HG03175 (cell line): ENCODE measurements around the gene GPX4.

Experiments used
- ATAC-seq: cut with Tn5 transposase; IDR thresholded peaks from one replicate; pipeline ENCODE4 v1.9.1; 2021; ENCODE audit warnings: mild to moderate bottlenecking, moderate library complexity; ENCODE audit not compliant: unreplicated experiment

GPX4 gene

GRCh38 chr19:1084024-1084868 lies 19.5 kb upstream of the GPX4 start:
- ATAC-seq: no peak

GRCh38 chr19:1085053-1085658 lies 18.6 kb upstream of the GPX4 start:
- no peak for ATAC-seq

GRCh38 chr19:1085676-1086442 lies 17.9 kb upstream of the GPX4 start:
- ATAC-seq: no peak

- no peak for ATAC-seq
Observed at GRCh38 chr19:1086613-1087012, 17.2 kb upstream of the GPX4 start.

- ATAC-seq: no peak
Observed at GRCh38 chr19:1087813-1088415, 15.9 kb upstream of the GPX4 start.

GRCh38 chr19:1088416-1089010 lies 15.3 kb upstream of the GPX4 start:
- ATAC-seq: no peak

- no peak for ATAC-seq
Observed at GRCh38 chr19:1089126-1089771, 14.5 kb upstream of the GPX4 start.

- ATAC-seq: no peak
Observed at GRCh38 chr19:1089891-1090290, 13.9 kb upstream of the GPX4 start.

GRCh38 chr19:1090731-1091543 lies 12.9 kb upstream of the GPX4 start:
- ATAC-seq: no peak

- ATAC-seq: no peak
Observed at GRCh38 chr19:1091544-1092175, 12.1 kb upstream of the GPX4 start.

GRCh38 chr19:1093330-1093729 lies 10.5 kb upstream of the GPX4 start:
- ATAC-seq: no peak

GRCh38 chr19:1093811-1094553 lies 9.8 kb upstream of the GPX4 start:
- ATAC-seq: no peak

- ATAC-seq: no peak
Observed at GRCh38 chr19:1094655-1094977, 9.2 kb upstream of the GPX4 start.

GRCh38 chr19:1094978-1095701 lies 8.7 kb upstream of the GPX4 start, which contains the start of gene POLR2E:
POLR2E (minus strand) TSS chr19:1095375; CDS start chr19:1095315, 60 bp downstream.
- ATAC-seq: peak; percentile 85

GRCh38 chr19:1097810-1098176 lies 6.0 kb upstream of the GPX4 start:
- no peak for ATAC-seq

GRCh38 chr19:1098177-1099051 lies 5.4 kb upstream of the GPX4 start:
- no peak for ATAC-seq

GRCh38 chr19:1101337-1101698 lies 2.5 kb upstream of the GPX4 start:
- ATAC-seq: no peak
